ENCODE data around the gene EIF2AK3.

DNA sequence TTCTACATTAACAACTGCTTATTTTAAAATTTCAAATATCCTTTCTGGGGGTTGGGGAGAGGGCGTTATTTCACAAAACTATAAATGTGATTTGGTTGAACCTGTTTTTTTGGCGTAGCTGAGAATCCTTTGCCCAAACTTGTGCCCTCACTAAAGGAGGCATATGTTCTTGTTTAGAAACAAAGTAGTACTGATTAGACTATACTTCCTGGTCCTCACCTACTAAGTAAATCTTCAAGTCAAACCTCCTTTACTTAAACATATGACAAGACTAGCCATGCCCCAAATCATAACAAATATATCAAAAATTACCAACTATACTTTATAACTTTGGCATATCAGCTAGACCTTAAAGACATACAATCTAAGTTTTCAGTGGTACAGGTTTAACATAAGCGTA lies 5.8 kb downstream of the EIF2AK3 start:
- TF ChIP-seq, protein P1, sequence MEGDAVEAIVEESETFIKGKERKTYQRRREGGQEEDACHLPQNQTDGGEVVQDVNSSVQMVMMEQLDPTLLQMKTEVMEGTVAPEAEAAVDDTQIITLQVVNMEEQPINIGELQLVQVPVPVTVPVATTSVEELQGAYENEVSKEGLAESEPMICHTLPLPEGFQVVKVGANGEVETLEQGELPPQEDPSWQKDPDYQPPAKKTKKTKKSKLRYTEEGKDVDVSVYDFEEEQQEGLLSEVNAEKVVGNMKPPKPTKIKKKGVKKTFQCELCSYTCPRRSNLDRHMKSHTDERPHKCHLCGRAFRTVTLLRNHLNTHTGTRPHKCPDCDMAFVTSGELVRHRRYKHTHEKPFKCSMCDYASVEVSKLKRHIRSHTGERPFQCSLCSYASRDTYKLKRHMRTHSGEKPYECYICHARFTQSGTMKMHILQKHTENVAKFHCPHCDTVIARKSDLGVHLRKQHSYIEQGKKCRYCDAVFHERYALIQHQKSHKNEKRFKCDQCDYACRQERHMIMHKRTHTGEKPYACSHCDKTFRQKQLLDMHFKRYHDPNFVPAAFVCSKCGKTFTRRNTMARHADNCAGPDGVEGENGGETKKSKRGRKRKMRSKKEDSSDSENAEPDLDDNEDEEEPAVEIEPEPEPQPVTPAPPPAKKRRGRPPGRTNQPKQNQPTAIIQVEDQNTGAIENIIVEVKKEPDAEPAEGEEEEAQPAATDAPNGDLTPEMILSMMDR (IDR thresholded peaks at IDR 0.05) = no peak
- TF ChIP-seq POLR2A (IDR thresholded peaks at IDR 0.05) = no peak
